HCT116 (cell line): Measurements from ENCODE around the gene FER.

Experiments used
- CEBPB ChIP-seq: IDR thresholded peaks from 2 replicates; pipeline ENCODE4 v1.6.1; 2012; ENCODE audit warnings: low read depth
- EGR1 ChIP-seq: IDR thresholded peaks from 2 replicates; pipeline ENCODE4 v1.6.1; 2012; ENCODE audit warnings: low read depth
- ELF1 ChIP-seq: IDR thresholded peaks from 2 replicates; pipeline ENCODE4 v1.6.1; 2012; ENCODE audit warnings: low read depth, borderline replicate concordance
- EZH2 ChIP-seq: fragments of 200-600 bp; sonication (generic); IDR thresholded peaks from 2 replicates; pipeline ENCODE4 v1.6.1; 2017; ENCODE audit warnings: antibody characterized with exemption, mixed run types
- EZH2phosphoT487 ChIP-seq: fragments of 200-600 bp; IDR thresholded peaks from 2 replicates; pipeline ENCODE4 v1.6.1; 2018; ENCODE audit warnings: antibody characterized with exemption, borderline replicate concordance
- FOSL1 ChIP-seq: IDR thresholded peaks from 2 replicates; pipeline ENCODE4 v1.6.1; 2012; ENCODE audit warnings: low read depth
- MAX ChIP-seq: IDR thresholded peaks from 2 replicates; pipeline ENCODE4 v1.6.1; 2012
- POLR2A ChIP-seq: IDR thresholded peaks from 2 replicates; pipeline ENCODE4 v1.7.0; 2011; ENCODE audit warnings: borderline replicate concordance; ENCODE audit not compliant: insufficient read depth, insufficient read length; ENCODE audit errors: extremely low read depth
- SP1 ChIP-seq: IDR thresholded peaks from 2 replicates; pipeline ENCODE4 v1.6.1; 2012; ENCODE audit warnings: low read depth
- YY1 ChIP-seq: IDR thresholded peaks from 2 replicates; pipeline ENCODE4 v1.6.1; 2011; ENCODE audit warnings: low read length, low read depth, moderate library complexity, mild to moderate bottlenecking; ENCODE audit not compliant: insufficient replicate concordance; ENCODE audit errors: extremely low read depth
- ZBTB33 ChIP-seq: IDR thresholded peaks from 2 replicates; pipeline ENCODE4 v1.6.1; 2011; ENCODE audit warnings: mild to moderate bottlenecking, low read length, moderate library complexity; ENCODE audit not compliant: insufficient replicate concordance; ENCODE audit errors: extremely low read depth
- ZFX ChIP-seq: fragments of 450-650 bp; IDR thresholded peaks from 2 replicates; pipeline ENCODE4 v1.6.1; 2017
- TF ChIP-seq, protein P1 (sequence below), 3 experiments: fragments of 200-600 bp in 1 of 3; sonication (generic) in 1 of 3; IDR thresholded peaks in 2 of 3; conservative IDR thresholded peaks in 1 of 3; 2 replicates each; pipeline ENCODE4 v1.5.1; 2012 to 2017; ENCODE audit warnings: low read depth in 2 of 3, low read length in 2 of 3, antibody characterized with exemption in 1 of 3, borderline replicate concordance in 1 of 3, control low read depth in 1 of 3, mild to moderate bottlenecking in 1 of 3, mixed read lengths in 1 of 3, mixed run types in 1 of 3, moderate library complexity in 1 of 3; ENCODE audit not compliant: insufficient read depth in 1 of 3

DNA sequence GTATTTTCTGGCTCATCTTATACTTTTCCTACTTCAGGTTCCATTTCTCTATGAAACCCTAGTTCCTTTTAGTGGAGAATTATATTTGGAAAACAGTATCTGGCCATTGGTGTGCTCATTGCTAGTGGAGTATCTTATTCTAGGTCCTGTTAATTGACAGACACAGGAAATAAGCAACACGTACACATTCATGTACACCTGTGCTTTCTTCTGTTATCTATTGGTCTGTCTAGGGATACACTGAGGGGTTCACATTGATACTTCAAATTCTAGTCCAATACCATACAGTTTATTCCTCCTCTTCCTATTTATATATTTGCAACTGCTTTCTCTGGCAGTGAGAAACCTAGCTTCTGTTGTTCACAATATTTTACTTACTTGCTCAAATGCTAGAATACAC, 110.2 kb downstream of the FER start:
- TF ChIP-seq FOSL1 (no peak), MAX (no peak), EGR1 (no peak), ZFX (no peak), EZH2 (no peak), POLR2A (no peak), YY1 (no peak), SP1 (no peak), ZBTB33 (no peak), EZH2phosphoT487 (no peak), CEBPB (no peak), ELF1 (no peak)
- TF ChIP-seq, protein P1, sequence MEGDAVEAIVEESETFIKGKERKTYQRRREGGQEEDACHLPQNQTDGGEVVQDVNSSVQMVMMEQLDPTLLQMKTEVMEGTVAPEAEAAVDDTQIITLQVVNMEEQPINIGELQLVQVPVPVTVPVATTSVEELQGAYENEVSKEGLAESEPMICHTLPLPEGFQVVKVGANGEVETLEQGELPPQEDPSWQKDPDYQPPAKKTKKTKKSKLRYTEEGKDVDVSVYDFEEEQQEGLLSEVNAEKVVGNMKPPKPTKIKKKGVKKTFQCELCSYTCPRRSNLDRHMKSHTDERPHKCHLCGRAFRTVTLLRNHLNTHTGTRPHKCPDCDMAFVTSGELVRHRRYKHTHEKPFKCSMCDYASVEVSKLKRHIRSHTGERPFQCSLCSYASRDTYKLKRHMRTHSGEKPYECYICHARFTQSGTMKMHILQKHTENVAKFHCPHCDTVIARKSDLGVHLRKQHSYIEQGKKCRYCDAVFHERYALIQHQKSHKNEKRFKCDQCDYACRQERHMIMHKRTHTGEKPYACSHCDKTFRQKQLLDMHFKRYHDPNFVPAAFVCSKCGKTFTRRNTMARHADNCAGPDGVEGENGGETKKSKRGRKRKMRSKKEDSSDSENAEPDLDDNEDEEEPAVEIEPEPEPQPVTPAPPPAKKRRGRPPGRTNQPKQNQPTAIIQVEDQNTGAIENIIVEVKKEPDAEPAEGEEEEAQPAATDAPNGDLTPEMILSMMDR (IDR thresholded peaks at IDR 0.05 in 2 of 3, conservative IDR thresholded peaks at IDR 0.05 in 1 of 3; ENCODE audit: borderline replicate concordance in 1 of 3, insufficient read depth in 1 of 3, low read depth in 2 of 3, low read length in 2 of 3), result no peak
